ENCODE data around the gene PDIK1L. TPM values are rescaled to one million over a fixed set of nuclear protein-coding genes. Genes with fewer than 3 reads are reported as not detected.

The PDIK1L gene
- total RNA-seq (2014; rRNA removed; shearing (Covaris generic)), result 4.0 and 4.5 TPM in 2 replicates
- 3.7 and 4.9 TPM in 2 replicates for polyA plus RNA-seq (2015; cell fraction: cytosol; rRNA removed)
- 4.6 and 5.1 TPM in 2 replicates for polyA plus RNA-seq (2015; cell fraction: nucleus; rRNA removed)

DNA sequence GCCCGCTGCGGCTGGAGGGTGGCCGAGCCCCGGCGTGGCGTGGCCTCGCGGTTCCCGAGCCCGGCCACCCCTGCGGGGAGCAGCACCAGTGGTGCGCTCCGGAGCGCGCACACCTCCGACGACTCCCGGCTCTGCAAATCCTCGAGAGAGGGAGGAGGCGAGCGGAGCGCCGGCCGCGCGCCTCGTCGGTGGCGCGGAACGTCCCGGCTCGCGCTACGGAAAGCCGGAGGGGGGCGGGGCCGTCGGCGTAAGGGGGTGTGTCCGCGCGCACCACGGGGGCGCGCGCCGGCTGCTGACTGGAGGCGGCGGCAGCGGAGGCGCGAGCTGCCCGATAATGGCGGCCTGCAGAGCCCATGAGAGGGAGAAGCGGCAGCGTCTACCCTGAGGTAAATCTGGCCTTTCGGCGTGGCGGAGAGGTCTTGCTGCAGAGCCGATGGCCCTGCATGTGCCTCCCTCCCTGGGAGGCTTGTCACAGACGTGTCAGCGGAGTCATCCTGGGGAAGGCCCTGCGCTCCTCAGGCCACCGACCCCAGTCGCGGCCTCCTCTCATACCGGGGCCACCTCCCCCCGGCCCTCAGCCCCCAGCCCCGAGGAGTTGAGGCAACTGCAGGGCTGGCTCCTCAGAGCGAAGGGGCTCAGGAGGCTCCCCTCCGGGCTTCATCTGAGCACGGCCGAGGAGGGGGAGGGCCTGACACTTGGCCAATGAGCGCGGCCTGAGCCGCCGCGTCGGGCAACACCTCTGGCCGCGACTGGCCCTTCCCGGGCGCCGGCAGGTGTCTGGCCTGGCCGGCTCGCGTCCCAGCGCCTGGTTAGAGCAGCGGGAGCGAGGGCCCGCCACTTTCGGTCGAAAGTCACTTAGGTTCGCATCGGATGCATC, at the start of gene PDIK1L:
PDIK1L (plus strand) TSS at position 295 of the 877 bp plus-strand sequence. CDS start 2,485 bp downstream, outside the sequence.
- peak; percentile 91 for DNase-seq (ENCODE audit: low read depth)

DNA sequence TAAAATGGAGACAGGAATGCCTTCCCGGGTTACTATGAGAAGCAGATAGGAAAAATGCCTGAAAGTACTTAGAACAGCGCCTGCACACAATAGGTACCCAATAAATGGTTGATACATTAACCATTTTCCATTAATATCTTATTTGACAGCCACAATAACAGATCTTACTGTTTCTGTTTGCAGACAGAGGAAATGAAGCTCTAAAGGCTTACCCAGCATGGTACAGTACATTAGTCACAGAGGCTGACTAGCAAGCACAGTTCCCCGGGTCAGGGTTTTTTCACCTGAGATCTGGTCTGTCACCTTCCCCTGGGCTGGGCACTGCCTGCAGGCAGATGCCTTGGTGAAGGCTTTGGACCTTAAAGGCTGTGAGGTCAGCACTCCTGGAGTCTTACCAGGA, 47.1 kb upstream of the PDIK1L start:
- DNase-seq (ENCODE audit: low read depth), result no peak

DNA sequence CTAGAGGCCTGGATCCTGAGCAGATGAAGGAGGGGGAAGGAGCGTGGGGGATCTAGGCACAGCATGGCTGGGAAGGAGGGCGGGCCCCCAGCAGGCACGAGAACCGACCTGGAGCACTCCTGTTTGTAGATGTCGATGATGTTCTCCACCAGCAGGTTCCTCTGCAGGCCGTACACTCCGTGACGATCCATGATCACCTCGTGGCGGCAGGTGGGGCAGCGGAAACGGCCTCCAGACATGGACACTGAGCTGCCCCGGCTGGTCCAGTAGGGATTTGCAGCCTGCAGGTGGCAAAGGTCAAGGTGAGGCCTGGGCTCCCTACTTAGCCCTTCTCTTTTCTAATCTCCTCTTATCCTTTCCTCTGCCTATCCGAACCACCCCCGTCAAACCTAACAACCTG, 45.5 kb upstream of the PDIK1L start:
- DNase-seq (ENCODE audit: low read depth), result no peak

DNA sequence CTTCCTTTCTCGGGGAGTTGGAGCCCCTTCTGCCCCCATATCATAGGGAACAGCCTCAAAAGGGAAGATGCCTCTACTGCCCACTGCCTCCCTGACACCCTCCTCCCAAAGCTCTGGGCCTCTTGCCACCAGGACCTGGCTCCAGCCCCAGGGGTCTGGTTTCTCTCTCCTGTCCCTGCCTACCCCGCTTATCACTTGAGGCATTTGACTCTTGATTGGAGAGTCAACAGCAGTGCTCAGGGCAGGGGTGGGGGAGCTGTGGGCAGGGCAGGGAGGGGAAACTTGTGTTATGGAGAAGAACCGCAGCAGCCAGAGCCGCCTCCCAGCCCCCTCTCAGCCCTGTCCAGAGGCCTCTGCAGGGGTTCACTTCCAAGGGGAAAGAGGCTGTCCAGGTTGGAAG, 44.8 kb upstream of the PDIK1L start:
- no peak for DNase-seq (ENCODE audit: low read depth)

DNA sequence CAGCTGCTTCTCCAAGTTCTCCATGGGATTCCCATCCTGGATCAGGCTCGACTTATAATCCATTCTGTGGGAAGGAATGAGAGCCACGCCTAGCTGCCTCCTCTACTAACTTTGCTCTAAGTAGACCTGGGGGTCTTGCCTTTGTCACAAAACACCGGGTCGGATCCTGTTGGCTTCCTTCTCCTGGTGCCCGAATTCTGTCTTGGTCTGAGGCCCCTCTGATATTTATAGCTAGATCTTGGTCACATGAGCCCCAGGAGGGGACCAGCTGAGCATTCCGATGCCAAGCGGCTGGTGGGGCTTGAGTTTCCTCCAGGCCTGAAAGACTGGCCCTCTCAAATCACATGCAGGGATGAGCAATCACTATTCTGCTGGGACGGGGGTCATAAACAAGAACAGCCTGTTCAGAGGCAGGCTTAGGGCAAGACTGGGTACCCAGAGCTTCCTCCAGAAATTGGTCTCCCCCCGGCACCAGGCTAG, 44.2 kb upstream of the PDIK1L start, which contains the start of gene TRIM63:
TRIM63 (minus strand) TSS at position 199 of the 480 bp plus-strand sequence; CDS start at position 63, 136 bp downstream.
- DNase-seq (ENCODE audit: low read depth), result no peak

DNA sequence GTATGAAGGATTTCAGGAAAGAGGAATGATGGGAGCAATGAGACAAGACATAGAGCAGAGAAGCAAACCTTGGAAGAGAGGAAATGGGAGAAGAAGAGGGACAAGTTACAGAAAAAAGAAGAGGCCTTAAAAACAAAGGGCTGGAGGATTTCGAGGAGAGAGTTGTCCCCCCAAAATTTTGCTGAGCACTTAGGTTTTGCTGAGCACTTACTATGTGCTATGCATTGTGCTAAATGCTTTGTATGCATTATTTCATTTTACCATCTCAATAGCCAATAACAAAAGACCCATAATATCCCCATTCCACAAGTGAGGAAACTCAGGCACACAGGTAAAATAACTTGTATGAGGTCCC, 41.7 kb upstream of the PDIK1L start:
- DNase-seq (ENCODE audit: low read depth), result no peak

DNA sequence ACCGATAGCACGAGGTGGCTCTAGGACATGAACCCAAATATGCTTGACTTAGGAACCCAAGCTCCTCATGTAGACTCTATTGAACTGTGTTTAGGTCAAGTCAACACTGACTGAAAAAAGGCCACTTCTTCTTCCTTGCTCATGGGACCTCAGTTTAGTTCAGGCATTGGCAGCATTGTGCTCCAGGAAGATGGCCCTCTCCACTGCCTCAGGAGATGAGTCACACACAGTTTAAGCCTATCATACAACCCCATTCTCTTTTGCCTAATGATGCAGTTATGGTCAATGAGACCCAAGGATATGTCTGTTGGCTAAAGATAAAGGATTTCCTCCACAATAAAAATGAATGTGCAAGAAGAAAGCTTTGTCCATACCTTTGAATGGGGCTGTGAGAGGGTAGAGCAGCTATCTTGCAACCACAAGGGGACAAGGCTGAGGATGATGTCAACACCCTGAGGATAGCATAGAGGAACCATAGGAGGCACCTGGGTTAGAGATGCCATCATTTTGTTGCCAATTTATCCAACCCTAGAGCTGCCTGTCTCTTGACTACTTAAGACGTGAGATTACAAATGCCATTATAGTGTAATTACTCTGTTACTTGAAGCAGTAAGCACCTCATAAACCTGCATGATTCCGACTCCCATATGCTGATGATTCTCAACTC, 41.2 kb upstream of the PDIK1L start:
- DNase-seq (ENCODE audit: low read depth), result peak; percentile 9

DNA sequence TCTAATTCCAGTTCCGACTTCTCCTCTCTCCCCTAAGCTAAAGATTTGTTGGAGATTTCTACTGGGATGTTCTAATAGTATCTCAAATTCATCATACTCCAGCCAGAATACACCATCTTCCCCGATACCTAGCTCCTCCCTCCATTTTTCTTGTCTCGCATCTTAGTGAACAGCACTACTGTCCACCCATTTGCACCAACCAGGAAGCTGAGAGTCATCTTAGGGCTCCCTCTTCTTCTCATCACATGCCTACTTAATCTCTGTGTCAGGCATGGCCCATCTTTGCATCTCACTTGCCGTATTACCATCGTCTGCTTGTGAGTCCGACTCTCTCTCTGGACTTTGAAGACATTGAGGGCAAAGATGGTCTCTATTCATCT, 40.7 kb upstream of the PDIK1L start:
- no peak for DNase-seq (ENCODE audit: low read depth)

DNA sequence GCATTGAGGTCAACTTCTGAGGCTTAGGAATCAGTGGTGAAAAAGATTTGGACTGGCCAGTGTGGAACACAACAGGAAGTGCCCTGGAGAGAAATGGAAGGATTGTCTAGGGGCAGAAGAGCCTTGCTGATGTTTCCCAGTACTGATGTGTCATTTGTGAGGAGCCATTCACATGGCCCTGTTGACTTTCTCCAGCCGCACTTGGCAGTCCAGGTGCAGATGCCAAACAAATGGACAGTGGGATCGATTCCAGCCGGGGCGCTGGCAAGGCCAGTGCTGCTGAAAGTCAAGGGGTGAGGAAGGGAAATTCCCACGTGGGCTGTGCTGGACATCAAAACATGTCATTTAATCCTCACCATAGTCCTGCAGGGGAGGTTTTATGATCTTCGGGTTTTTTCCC, 39.3 kb upstream of the PDIK1L start:
- DNase-seq (ENCODE audit: low read depth), result no peak

DNA sequence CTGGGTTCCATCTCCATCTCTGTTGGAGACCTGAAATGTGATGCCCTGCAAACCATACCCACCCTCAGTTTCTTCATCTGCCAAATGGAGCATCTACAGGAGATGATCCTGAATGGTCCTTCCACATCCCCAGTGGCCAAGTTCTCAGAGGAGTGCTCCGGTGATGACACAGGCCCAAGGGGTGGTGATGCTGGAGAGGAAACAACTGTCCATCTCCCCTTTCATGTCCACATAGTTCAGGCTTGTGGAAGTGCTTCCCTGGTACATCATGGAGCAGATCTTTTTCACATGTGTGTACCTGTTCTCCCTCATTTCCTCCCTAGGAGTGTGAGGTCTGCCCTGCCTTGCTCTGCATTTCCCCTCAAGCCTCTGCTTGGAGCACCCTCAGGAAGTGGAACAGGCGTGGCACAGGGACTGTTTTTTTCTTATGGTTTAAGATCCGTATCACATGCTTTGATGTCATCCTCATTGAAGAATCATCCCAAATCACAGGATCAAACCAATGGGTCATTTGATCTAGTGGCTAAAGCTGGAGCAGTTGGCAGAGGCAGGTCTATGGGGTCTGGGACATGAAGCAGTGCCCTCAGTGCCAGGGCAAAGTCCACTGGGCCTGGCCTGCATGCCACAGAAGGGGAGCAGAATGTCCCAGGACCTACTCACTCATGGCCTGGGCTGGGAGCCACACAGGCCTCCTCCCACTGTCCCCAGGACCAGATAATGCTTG, 36.0 kb upstream of the PDIK1L start:
- no peak for DNase-seq (ENCODE audit: low read depth)

DNA sequence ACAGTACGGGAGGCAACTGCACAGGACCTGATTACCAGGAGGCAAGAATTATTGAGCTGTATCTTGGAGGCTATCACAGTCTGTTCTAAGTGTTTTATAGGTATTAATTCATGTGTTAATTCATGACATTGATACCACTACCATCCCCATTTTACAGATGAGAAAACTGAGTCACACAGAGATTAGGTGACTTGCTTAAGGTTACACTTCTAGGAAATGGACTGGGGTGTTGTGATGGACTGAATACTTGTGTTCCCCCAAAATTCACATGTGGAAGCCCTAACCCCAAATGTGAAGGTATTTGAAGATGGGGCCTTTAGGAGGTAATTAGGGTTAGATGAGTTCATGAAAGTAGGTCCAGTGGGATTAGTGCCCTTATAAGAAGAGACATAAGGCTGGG, 34.1 kb upstream of the PDIK1L start:
- DNase-seq (ENCODE audit: low read depth), result no peak

DNA sequence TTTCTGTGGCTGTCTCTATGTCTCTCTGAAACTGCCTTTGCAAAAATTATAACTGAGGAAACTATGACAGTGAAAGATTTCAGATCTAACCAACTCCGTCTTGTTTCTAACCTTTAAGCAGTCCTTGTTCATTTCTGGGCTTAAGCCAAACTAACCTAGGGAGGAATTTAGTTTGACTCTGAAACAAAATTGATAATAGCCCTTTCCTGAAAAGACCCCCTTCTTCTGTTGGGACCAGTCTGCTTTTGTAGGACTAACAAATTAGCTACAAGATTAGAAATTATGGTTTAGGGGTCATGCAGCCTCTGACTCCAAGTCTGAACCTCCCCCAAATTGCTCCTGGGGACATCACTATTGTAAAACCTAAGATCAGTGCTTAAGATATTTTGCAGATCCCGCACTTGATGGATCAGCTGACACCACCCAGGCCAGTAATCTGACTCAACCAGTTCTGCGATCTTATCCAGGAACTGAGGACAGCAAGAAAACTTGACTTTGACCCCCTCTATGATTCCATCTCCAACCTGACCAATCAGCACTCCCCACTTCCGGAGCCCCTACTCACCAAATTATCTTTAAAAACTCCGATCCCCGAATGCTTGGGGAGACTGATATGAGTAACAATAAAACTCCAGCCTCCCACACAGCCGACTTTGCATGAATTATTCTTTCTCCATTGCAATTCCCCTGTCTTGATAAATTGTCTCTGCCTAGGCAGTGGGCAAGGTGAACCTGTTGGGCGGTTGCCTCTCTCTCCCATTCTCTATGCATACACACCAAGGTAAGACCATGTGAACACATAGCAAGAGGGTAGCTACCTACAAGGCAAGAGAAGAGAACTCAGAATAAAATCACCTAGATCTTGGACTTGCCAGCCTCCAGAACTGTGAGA, 33.1 kb upstream of the PDIK1L start:
- DNase-seq (ENCODE audit: low read depth), result no peak

DNA sequence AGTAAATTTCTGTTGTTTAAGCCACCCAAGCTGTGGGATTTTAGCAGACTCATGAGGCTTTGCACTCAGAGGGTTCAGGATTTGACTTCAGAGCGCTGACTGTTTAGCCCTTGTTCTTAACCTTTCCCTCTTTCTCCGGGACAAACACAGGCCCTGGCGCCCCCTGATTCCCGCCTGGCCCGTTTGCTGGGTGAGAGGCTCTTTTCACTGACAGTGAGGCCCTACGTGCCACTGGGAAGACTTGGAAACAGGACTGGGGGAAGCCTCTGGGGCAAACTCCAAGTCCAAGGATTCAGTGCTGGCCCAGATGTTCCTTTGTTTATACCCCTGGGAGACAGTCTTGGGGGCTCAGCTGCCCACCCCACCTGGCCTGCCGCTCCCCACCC, 32.5 kb upstream of the PDIK1L start:
- no peak for DNase-seq (ENCODE audit: low read depth)

DNA sequence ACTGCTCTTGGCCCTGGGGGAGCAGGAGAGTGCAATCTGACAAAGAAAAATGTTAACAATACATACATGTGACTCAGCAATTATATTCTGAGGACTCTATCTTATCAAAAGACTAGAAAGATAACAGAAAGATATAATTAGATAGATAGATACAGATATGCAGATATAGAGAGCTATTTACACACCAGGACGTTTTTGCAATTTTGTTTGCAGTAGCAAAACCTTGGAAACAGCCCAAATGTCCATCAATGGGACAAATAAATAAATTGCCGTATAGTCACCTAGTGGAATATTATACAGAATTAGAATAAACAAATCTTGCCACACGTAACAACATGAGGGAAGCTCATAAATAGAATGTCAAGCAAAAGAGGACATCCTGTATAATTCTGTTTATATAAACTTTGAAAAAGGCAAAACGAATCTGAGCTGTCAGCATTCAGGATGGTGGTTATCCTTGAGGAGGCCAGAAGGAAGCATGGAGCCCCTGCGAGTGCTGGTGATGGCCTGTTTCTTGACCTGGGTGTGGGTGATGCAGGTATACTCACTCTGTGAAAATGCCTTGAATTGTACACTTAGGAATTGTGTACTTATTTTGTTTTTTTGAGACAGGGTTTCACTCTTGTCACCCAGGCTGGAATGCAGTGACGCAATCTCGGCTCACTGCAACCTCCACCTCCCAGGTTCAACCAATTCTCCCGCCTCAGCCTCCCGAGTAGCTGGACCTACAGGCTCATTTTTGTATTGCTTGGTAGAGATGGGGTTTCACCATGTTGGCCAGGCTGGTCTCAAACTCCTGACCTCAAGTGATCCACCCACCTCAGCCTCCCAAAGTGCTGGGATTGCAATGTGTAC, 31.4 kb upstream of the PDIK1L start:
- DNase-seq (ENCODE audit: low read depth), result no peak

DNA sequence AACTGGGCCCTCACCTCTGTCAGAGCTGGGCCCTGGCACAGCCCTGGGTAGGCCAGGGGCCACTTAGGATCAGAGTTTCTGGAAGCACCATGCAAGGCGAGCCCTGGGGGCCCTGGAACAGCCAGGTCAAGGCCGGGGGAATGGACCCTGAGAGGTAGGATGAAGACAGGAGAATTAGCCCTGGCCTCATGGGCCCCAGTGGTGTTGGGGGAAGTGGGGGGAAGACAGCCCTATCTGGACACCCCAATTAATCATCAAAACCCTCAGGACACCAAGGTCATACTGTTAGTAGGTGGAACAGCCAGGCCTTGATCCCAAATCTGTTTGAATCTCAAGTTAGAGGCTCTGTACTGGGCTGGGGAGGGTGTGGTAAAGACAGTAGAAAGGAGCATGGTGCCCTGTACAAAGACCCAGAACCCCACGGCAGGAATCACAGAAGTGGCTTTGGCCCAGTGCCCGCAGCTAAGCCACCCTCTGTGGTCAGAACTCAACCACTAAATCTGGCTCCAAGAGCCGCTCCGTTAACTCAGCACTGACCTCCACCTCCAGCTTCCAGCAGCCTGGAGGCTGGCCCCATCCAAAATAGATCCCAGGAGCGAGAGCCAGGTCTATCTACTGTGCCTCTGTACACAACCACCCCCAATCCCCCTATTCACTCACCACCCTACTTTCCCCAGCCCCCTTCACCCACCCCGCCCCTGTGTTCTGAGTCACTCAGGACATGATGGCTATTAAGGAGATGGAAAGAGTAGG, 30.2 kb upstream of the PDIK1L start:
- no peak for DNase-seq (ENCODE audit: low read depth)

DNA sequence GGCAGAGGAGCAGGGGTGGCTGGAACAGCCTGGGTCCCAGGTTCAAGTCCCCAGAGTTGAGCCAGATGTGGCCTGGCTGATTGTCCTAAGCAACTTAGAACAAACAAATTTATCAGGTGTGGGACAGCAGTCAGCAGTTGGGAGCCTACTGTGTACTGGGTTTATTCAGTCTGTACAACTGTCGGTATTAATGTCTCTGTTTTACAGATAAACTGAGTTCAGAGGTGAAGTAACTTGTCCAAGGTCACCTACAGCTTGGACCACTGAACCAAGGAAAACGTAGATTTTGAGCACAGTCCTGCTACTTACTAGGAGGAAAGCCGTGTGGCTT, 29.6 kb upstream of the PDIK1L start:
- no peak for DNase-seq (ENCODE audit: low read depth)

DNA sequence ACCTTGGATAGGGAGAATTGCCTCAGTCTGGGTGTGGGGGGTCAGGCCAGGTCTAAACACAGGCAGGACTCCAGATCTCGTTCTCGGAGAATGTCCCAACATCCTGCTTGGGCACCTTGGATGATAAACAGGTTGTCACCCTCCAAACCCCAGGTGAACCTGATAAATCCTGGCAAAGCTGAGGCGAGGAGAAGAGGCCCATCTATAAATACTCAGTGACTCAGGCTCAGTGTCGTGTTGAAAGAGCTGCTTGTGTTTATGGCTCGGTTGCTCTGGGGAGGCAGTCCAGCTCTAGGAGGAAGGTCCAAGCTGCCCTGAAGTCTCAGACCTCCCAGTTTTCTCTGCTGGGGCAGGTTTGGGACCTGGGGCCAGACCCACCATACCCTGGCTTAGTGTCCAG, 28.4 kb upstream of the PDIK1L start:
- DNase-seq (ENCODE audit: low read depth), result peak; percentile 17

DNA sequence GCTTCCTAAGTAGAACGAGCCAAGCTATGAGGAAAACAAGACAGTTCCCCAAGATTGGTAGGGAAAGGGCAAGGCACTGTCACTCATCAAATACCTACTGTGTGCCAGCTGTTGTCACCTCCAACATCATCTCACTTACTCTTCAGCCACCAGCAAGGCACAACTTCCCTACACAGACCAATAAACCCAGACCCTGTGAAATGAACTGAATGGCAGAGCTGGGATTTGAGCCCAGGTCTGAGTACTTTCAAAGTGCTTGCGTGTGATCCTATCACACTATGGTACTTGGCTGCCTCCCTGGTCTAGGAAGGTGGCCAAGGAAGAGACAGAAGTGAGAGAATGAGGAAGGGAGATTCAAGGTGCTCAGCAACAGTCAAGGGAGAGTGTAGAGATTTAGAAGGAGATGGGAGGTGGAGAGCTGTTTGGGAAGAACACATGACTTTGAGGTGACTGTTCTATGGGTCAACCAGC, 27.5 kb upstream of the PDIK1L start:
- DNase-seq (ENCODE audit: low read depth), result no peak

DNA sequence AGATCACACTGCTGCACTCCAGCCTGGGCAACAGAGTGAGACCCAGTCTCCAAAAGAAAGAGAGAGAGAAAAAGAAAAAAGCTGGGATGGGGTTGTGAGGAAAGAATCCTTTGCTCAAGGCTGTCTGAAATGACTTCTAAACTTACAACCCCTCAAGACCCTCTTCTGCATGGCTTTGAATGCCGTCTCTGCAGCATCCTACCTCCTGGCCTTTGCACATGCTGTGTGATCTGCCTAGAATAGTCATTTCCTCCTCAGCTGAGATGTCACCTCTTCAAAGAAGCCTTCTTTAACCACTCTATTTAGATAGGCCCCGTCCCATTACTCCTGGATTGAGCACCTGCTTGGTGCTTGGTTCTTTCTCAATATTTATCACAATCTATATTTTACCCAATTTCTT, 26.8 kb upstream of the PDIK1L start:
- no peak for DNase-seq (ENCODE audit: low read depth)
